ENCODE measurements around the gene AKR7A2. TPM values are rescaled to one million over a fixed set of nuclear protein-coding genes. Genes with fewer than 3 reads are reported as not detected.
"Not testable (repeated sequence)": the region's sequence is repeated elsewhere in the genome, so short reads cannot be mapped to it uniquely, and the experiment has no call there.

AKR7A2 gene
- total RNA-seq, 1 donor from 2014 or later, result 34.1 TPM

GRCh38 chr1:19284881-19285280, 27.1 kb downstream of the AKR7A2 start:
- Mint-ChIP-seq H3K27me3 (ENCODE audit: unreplicated experiment) (peaks cover 16% of the 10 kb centered on the region), H3K27ac (ENCODE audit: unreplicated experiment) (no peak overlapping the region), H3K36me3 (ENCODE audit: low read depth, unreplicated experiment) (no peaks in the 10 kb centered on the region), H3K9me3 (ENCODE audit: unreplicated experiment) (no peaks in the 10 kb centered on the region), H3K4me1 (ENCODE audit: unreplicated experiment) (no peaks in the 10 kb centered on the region), H3K4me3 (ENCODE audit: unreplicated experiment) (no peak overlapping the region)
- DNase-seq (ENCODE audit: low spot score), result no peak
- TF ChIP-seq, protein P1, sequence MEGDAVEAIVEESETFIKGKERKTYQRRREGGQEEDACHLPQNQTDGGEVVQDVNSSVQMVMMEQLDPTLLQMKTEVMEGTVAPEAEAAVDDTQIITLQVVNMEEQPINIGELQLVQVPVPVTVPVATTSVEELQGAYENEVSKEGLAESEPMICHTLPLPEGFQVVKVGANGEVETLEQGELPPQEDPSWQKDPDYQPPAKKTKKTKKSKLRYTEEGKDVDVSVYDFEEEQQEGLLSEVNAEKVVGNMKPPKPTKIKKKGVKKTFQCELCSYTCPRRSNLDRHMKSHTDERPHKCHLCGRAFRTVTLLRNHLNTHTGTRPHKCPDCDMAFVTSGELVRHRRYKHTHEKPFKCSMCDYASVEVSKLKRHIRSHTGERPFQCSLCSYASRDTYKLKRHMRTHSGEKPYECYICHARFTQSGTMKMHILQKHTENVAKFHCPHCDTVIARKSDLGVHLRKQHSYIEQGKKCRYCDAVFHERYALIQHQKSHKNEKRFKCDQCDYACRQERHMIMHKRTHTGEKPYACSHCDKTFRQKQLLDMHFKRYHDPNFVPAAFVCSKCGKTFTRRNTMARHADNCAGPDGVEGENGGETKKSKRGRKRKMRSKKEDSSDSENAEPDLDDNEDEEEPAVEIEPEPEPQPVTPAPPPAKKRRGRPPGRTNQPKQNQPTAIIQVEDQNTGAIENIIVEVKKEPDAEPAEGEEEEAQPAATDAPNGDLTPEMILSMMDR (IDR thresholded peaks at IDR 0.05; ENCODE audit: unreplicated experiment), result no peak

DNA sequence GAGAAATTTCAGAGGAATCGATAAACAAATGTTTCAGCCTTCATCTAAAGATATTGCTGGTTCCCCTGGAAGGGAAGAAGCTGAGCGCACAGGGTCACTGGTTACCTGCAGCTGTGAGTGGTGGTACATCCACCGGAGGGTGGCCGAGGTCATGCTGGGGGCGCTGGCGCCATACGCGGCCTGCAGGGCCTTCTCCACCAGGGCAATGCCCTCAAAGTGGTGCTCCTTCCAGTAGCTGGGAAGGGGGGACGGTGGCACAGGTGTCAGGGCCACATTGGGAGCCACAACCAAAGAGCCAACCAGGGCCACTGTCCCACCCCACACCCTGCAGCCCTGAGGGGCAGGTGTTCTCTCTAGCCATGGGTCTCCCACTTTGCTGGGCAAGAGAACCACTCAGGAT, 28.1 kb downstream of the AKR7A2 start:
- no peak overlapping the region for H3K27ac Mint-ChIP-seq (ENCODE audit: unreplicated experiment)
- H3K4me1 Mint-ChIP-seq (ENCODE audit: unreplicated experiment), result no peaks in the 10 kb centered on the region
- H3K27me3 Mint-ChIP-seq (ENCODE audit: unreplicated experiment), result peaks cover 12% of the 10 kb centered on the region
- no peak overlapping the region for H3K4me3 Mint-ChIP-seq (ENCODE audit: unreplicated experiment)
- no peaks in the 10 kb centered on the region for H3K36me3 Mint-ChIP-seq (ENCODE audit: low read depth, unreplicated experiment)
- no peaks in the 10 kb centered on the region for H3K9me3 Mint-ChIP-seq (ENCODE audit: unreplicated experiment)
- no peak for DNase-seq (ENCODE audit: low spot score)
- TF ChIP-seq, protein P1 (IDR thresholded peaks at IDR 0.05; ENCODE audit: unreplicated experiment), result no peak

DNA sequence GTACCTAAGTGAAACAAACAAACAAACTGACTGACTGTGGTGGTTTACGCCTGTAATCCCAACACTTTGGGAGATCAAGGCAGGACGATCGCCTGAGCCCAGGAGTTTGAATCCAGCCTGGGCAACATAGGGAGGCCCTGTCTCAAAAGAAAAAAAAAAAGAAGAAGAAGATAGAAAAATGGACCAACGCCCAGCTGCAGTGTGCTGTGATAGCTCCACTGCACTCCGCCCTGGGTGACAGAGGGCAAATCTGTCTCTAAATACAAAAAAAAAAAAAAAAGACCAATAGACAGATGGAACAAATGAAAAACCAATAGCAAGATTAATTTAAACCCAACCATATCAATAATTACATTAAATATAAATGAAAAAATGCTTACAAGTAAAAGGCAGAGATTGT, 37.3 kb downstream of the AKR7A2 start:
- Mint-ChIP-seq H3K9me3 (ENCODE audit: unreplicated experiment) (no peaks in the 10 kb centered on the region), H3K27me3 (ENCODE audit: unreplicated experiment) (peaks cover 7% of the 10 kb centered on the region)

DNA sequence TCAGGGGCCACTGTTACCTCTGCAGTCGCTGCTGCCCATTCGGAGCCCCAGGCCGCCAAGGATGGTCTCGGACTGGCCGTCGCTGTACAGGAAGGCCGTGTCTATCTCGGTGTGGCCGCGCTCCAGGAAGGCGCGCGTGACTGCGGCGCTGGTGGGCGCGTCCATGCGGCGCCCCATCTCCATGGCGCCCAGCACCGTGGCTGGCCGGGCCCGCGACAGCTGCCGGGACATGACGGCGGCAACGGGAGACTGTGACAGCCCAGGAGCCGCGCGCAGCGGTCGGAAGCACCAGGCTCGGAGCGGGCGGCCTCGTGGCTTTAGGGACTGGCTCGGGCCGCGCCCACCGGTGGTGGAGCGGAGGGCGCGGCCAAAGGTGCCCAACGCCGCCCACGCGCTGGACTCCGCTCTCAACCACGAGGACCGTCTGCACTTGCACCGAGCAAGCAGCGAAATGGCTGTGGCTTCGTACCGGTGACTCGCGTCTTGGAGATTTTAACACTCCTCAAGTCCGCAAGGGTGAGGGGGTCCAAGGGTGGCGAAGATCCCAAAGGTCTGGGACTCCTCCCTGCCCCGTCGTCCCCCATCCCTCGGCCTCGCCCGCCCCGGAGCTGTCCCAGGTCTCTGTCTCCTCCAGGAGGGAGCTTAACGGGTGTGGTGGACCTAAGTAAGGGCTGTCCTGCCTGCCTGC, 38.0 kb downstream of the AKR7A2 start:
- DNase-seq (ENCODE audit: low spot score); H3K27ac Mint-ChIP-seq (ENCODE audit: unreplicated experiment); H3K36me3 Mint-ChIP-seq (ENCODE audit: low read depth, unreplicated experiment); H3K4me1 Mint-ChIP-seq (ENCODE audit: unreplicated experiment); H3K4me3 Mint-ChIP-seq (ENCODE audit: unreplicated experiment); H3K9me3 Mint-ChIP-seq (ENCODE audit: unreplicated experiment); H3K27me3 Mint-ChIP-seq (ENCODE audit: unreplicated experiment): not testable (repeated sequence)

More for the DNA sequence above, 37.3 kb downstream of the AKR7A2 start:
- Mint-ChIP-seq H3K4me3 (ENCODE audit: unreplicated experiment) (no peak overlapping the region), H3K27ac (ENCODE audit: unreplicated experiment) (no peak overlapping the region), H3K4me1 (ENCODE audit: unreplicated experiment) (peaks cover 2% of the 10 kb centered on the region), H3K36me3 (ENCODE audit: low read depth, unreplicated experiment) (peaks cover 3% of the 10 kb centered on the region)
- TF ChIP-seq, protein P1 (IDR thresholded peaks at IDR 0.05; ENCODE audit: unreplicated experiment), result no peak
- no peak for DNase-seq (ENCODE audit: low spot score)

DNA sequence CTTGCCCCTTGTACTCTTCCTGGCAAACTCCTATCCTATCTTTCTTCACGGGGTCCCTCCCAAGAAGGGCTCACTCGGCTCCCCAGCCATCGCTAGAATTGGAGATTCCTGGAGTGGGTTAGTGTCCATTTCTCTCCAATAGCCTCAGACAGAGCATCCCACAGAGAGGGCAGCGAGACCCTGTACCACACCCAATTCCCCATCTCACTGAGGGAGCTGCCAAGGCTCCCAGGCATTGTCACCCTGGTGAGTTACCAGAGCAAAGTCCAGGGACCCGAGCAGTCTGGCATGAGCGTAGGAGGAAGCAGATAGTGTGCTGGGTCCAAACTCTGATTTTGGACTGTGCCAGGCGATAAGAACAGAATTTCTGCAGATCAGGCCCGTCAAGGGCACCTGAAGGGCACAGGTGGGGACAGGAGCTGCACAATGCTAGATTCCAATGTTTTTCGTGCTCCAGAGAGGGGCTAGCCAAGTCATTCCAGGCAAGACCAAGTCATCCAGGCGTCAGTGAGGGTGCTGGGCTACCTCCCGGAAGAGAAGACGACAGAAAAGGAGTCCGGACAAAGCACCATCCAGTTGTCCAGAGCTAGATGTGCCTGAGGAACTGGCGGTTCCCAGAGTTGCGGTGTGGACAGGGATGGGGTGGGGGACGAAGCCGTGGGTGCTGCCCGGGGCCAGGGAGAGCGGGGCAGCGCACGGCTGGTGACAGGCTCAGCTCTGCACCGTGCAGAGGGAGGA, 38.7 kb downstream of the AKR7A2 start:
- TF ChIP-seq, protein P1 (IDR thresholded peaks at IDR 0.05; ENCODE audit: unreplicated experiment), result no peak
- no peak for DNase-seq (ENCODE audit: low spot score)
- Mint-ChIP-seq H3K36me3 (ENCODE audit: low read depth, unreplicated experiment) (peaks cover 3% of the 10 kb centered on the region), H3K9me3 (ENCODE audit: unreplicated experiment) (no peaks in the 10 kb centered on the region), H3K27me3 (ENCODE audit: unreplicated experiment) (peaks cover 7% of the 10 kb centered on the region), H3K4me3 (ENCODE audit: unreplicated experiment) (no peak overlapping the region), H3K4me1 (ENCODE audit: unreplicated experiment) (peaks cover 2% of the 10 kb centered on the region), H3K27ac (ENCODE audit: unreplicated experiment) (no peak overlapping the region)

Data from endothelial cell (in vitro differentiated cells).